ENCODE data around the gene DNAH8.

- TF ChIP-seq CTCF (IDR thresholded peaks at IDR 0.05; ENCODE audit: insufficient read depth, low read depth, low read length), result no peak
- no peak for TF ChIP-seq EZH2 (IDR thresholded peaks at IDR 0.05; ENCODE audit: insufficient read depth, low read length)
Observed at GRCh38 chr6:39058471-39059147, 343.5 kb downstream of the DNAH8 start.
